GM23248 (cell line): ENCODE measurements around the gene MYH3. TPM values are rescaled to one million over a fixed set of nuclear protein-coding genes. Genes with fewer than 3 reads are reported as not detected.

Source experiments
- DNase-seq: peaks from one replicate; pipeline ENCODE4 v3.0.0-alpha.2; 2015
- H2AFZ ChIP-seq: fragments of 200-600 bp; sonication (generic); 2 replicates; pipeline ENCODE4 v1.6.1; 2016; ENCODE audit warnings: antibody characterized with exemption
- H3F3A ChIP-seq: fragments of 200-600 bp; sonication (generic); 2 replicates; pipeline ENCODE4 v1.6.1; 2016; ENCODE audit warnings: mild to moderate bottlenecking, antibody characterized with exemption, mixed run types; ENCODE audit not compliant: insufficient read depth
- H3K27ac ChIP-seq: fragments of 200-600 bp; sonication (generic); 2 replicates; pipeline ENCODE4 v1.5.1; 2016; ENCODE audit warnings: mild to moderate bottlenecking
- H3K27me3 ChIP-seq: fragments of 200-600 bp; sonication (generic); replicated peaks from 2 replicates; pipeline ENCODE4 v1.6.1; 2016; ENCODE audit warnings: mild to moderate bottlenecking; ENCODE audit not compliant: insufficient read depth
- H3K36me3 ChIP-seq: fragments of 200-600 bp; sonication (generic); 2 replicates; pipeline ENCODE4 v1.6.1; 2016; ENCODE audit warnings: low read depth, mild to moderate bottlenecking
- H3K4me1 ChIP-seq: fragments of 200-600 bp; sonication (generic); 2 replicates; pipeline ENCODE4 v1.6.1; 2016; ENCODE audit warnings: mild to moderate bottlenecking; ENCODE audit not compliant: insufficient read depth
- H3K4me2 ChIP-seq: fragments of 200-600 bp; sonication (generic); one replicate; pipeline ENCODE4 v1.6.1; 2016; ENCODE audit warnings: mild to moderate bottlenecking; ENCODE audit not compliant: unreplicated experiment
- H3K4me3 ChIP-seq: fragments of 200-600 bp; sonication (generic); 2 replicates; pipeline ENCODE4 v1.5.1; 2016; ENCODE audit warnings: mild to moderate bottlenecking
- H3K79me2 ChIP-seq: fragments of 200-600 bp; sonication (generic); 2 replicates; pipeline ENCODE4 v1.6.1; 2016; ENCODE audit warnings: mild to moderate bottlenecking; ENCODE audit not compliant: insufficient read depth
- H3K9ac ChIP-seq: fragments of 200-600 bp; sonication (generic); 2 replicates; pipeline ENCODE4 v1.6.1; 2016; ENCODE audit warnings: mild to moderate bottlenecking
- H3K9me2 ChIP-seq: fragments of 200-600 bp; sonication (generic); 2 replicates; pipeline ENCODE4 v1.6.1; 2016; ENCODE audit warnings: mixed run types, mild to moderate bottlenecking, moderate library complexity; ENCODE audit not compliant: insufficient read depth
- H3K9me3 ChIP-seq: fragments of 200-600 bp; sonication (generic); one replicate; pipeline ENCODE4 v1.6.1; 2017; ENCODE audit warnings: low read depth
- H4K20me1 ChIP-seq: fragments of 200-600 bp; sonication (generic); 2 replicates; pipeline ENCODE4 v1.6.0; 2016; ENCODE audit not compliant: insufficient read depth
- EZH2 ChIP-seq: fragments of 200-600 bp; sonication (generic); IDR thresholded peaks from 2 replicates; pipeline ENCODE4 v1.6.1; 2018; ENCODE audit warnings: antibody characterized with exemption, mild to moderate bottlenecking; ENCODE audit not compliant: insufficient read depth, poor library complexity, severe bottlenecking
- EZH2phosphoT487 ChIP-seq: fragments of 200-600 bp; sonication (generic); IDR thresholded peaks from 2 replicates; pipeline ENCODE4 v1.6.1; 2018; ENCODE audit warnings: antibody characterized with exemption, moderate library complexity, mild to moderate bottlenecking, low read depth; ENCODE audit not compliant: insufficient read depth
- WGBS, 2 experiments: methylation state at CpG; one replicate each; pipeline ENCODE4 v1.1.6; 2015 to 2017; ENCODE audit warnings: low lambda C conversion rate in 2 of 2, low coverage in 1 of 2; ENCODE audit errors: missing lambda C conversion rate in 2 of 2; 5-methylcytosine and 5-hydroxymethylcytosine counted together
- in situ Hi-C: fragments of 300-500 bp; cut with MboI; formaldehyde crosslinking; loops from 2 replicates; pipeline ENCODE4 v1.15.0; 2020
- polyA plus RNA-seq: library from polyadenylated mRNA; unstranded; fragments of >200 nt; fragmentation: Nextera tagmentation; extraction: Ambion mirVana; gene quantifications from 2 replicates; pipeline ENCODE4 v1.2.1, GENCODE V29; 2016
- total RNA-seq: library from RNA; depleted of rRNA; stranded (reverse); fragments of >200 nt; shearing (Covaris generic); gene quantifications from 2 replicates; pipeline ENCODE4 v1.2.3, GENCODE V29; 2014

MYH3 gene
- total and polyA plus RNA-seq, 2 experiments from 2014 or later = 0.26 to 3.1 TPM

GRCh38 chr17:10638151-10638550 is 19.0 kb downstream of the MYH3 start:
- no peaks in the 10 kb centered on the region for H3K9me3 ChIP-seq
- H3F3A ChIP-seq = no peaks in the 10 kb centered on the region
- H3K9me2 ChIP-seq = no peaks in the 10 kb centered on the region
- in situ Hi-C loops = loop anchor here (25.0 kb wide), 1 partner anchor 1324 kb away; no protein-coding TSS in a partner anchor
- DNase-seq = no peak
- no peak overlapping the region for H3K27ac ChIP-seq
- WGBS, 2 experiments = 92 to 94% methylated on average over 20 to 25 of the region's 25 CpGs
- no peaks in the 10 kb centered on the region for H3K4me1 ChIP-seq
- no peak overlapping the region for H3K4me3 ChIP-seq
- H3K9ac ChIP-seq = no peak overlapping the region
- no peaks in the 10 kb centered on the region for H3K36me3 ChIP-seq
- no peak overlapping the region for H3K4me2 ChIP-seq
- H4K20me1 ChIP-seq = no peaks in the 10 kb centered on the region
- no peaks in the 10 kb centered on the region for H3K27me3 ChIP-seq
- H3K79me2 ChIP-seq = no peaks in the 10 kb centered on the region
- no peak overlapping the region for H2AFZ ChIP-seq
- TF ChIP-seq EZH2phosphoT487 = no peak
- no peak for TF ChIP-seq EZH2

GRCh38 chr17:10635290-10635689 is 21.8 kb downstream of the MYH3 start:
- DNase-seq = no peak
- H3K9ac ChIP-seq = no peak overlapping the region
- 88 to 89% methylated on average over 14 of the region's 14 CpGs for WGBS, 2 experiments
- no peaks in the 10 kb centered on the region for H3K4me1 ChIP-seq
- no peaks in the 10 kb centered on the region for H4K20me1 ChIP-seq
- H3K9me3 ChIP-seq = no peaks in the 10 kb centered on the region
- no peaks in the 10 kb centered on the region for H3K9me2 ChIP-seq
- H3K36me3 ChIP-seq = no peaks in the 10 kb centered on the region
- no peaks in the 10 kb centered on the region for H3F3A ChIP-seq
- no peaks in the 10 kb centered on the region for H3K27me3 ChIP-seq
- H3K79me2 ChIP-seq = no peaks in the 10 kb centered on the region
- no peak for TF ChIP-seq EZH2phosphoT487
- no peak for TF ChIP-seq EZH2
- no peak overlapping the region for H3K27ac ChIP-seq
- H2AFZ ChIP-seq = no peak overlapping the region
- no peak overlapping the region for H3K4me3 ChIP-seq
- in situ Hi-C loops = loop anchor here (25.0 kb wide), 1 partner anchor 1327 kb away; no protein-coding TSS in a partner anchor
- H3K4me2 ChIP-seq = no peak overlapping the region

GRCh38 chr17:10633738-10634379 is 23.2 kb downstream of the MYH3 start:
- no peaks in the 10 kb centered on the region for H3K36me3 ChIP-seq

GRCh38 chr17:10631701-10632100 is 25.4 kb downstream of the MYH3 start:
- Histone ChIP-seq H3K9me3 (no peaks in the 10 kb centered on the region), H3K79me2 (no peaks in the 10 kb centered on the region), H3K27ac (no peak overlapping the region), H3K9me2 (no peaks in the 10 kb centered on the region), H3K27me3 (no peaks in the 10 kb centered on the region), H2AFZ (no peak overlapping the region), H3K4me2 (no peak overlapping the region), H3K4me1 (no peaks in the 10 kb centered on the region), H3K9ac (no peak overlapping the region), H4K20me1 (no peaks in the 10 kb centered on the region), H3K36me3 (no peaks in the 10 kb centered on the region), H3K4me3 (no peak overlapping the region), H3F3A (no peaks in the 10 kb centered on the region)
- in situ Hi-C loops = loop anchor here (25.0 kb wide), 1 partner anchor 1331 kb away; no protein-coding TSS in a partner anchor
- TF ChIP-seq EZH2 = no peak
- no peak for TF ChIP-seq EZH2phosphoT487
- DNase-seq = no peak
- 83 to 84% methylated on average over 15 of the region's 15 CpGs for WGBS, 2 experiments

More at GRCh38 chr17:10633738-10634379, 23.2 kb downstream of the MYH3 start:
- H3K9me2 ChIP-seq = no peaks in the 10 kb centered on the region
- no peaks in the 10 kb centered on the region for H3K27me3 ChIP-seq
- in situ Hi-C loops = loop anchor here (25.0 kb wide), 1 partner anchor 1328 kb away; no protein-coding TSS in a partner anchor
- no peak overlapping the region for H3K4me3 ChIP-seq
- H3K79me2 ChIP-seq = no peaks in the 10 kb centered on the region
- 91 to 92% methylated on average over 15 of the region's 15 CpGs for WGBS, 2 experiments
- no peak for DNase-seq
- H3K9ac ChIP-seq = no peak overlapping the region
- H3K4me1 ChIP-seq = no peaks in the 10 kb centered on the region
- TF ChIP-seq EZH2 (no peak), EZH2phosphoT487 (no peak)
- H3F3A ChIP-seq = no peaks in the 10 kb centered on the region
- H3K9me3 ChIP-seq = no peaks in the 10 kb centered on the region
- no peaks in the 10 kb centered on the region for H4K20me1 ChIP-seq
- H3K4me2 ChIP-seq = no peak overlapping the region
- no peak overlapping the region for H2AFZ ChIP-seq
- no peak overlapping the region for H3K27ac ChIP-seq
